Suppressor macrophage treated with lipopolysaccharide for 1 hour (primary cell): ENCODE results near the gene TULP3.

Experiments used
- DNase-seq, 3 donors: peaks; one replicate each; pipeline ENCODE4 v3.0.0-alpha.2; 2020 to 2022

The TULP3 gene

GRCh38 chr12:2930865-2931264 lies 40.2 kb downstream of the TULP3 start:
- DNase-seq = no peak

DNA sequence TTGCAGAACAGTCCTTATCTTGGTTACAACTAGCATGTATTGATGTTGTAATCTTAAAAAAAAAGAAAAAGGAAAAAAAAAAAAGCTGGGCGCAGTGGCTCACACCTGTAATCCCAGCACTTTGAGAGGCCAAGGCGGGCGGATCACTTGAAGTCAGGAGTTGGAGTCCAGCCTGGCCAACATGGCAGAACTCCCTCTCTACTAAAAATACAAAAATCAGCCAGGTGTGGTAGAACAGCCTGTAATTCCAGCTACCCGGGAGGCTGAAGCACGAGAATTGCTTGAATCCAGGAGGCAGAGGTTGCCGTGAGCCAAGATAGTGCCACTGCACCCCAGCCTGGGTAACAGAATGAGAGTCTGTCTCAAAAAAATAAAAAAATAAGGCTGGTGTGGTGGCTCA lies 42.9 kb downstream of the TULP3 start:
- no peak for DNase-seq

DNA sequence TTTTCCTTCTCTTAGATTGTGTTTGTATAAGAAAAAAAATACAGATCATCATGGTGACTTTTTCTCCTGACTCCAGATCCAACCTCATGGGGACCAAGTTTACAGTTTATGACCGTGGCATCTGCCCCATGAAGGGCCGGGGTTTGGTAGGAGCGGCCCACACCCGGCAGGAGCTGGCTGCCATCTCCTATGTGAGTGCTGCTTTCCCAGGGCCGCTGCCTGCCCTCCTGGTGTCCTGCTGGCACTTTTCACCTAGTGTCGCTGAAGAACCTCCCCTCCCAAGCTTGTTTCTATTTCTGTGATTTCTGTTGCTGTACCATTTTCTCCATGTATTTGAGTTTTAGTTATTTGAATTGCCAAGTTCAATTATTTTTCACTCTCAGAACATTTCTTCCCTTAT lies 43.7 kb downstream of the TULP3 start:
- DNase-seq = no peak

GRCh38 chr12:2936301-2936700 lies 45.6 kb downstream of the TULP3 start:
- no peak for DNase-seq

- DNase-seq = no peak
These were observed 46.8 kb downstream of the TULP3 start for GRCh38 chr12:2937500-2937899.

GRCh38 chr12:2939191-2939590 lies 48.5 kb downstream of the TULP3 start:
- DNase-seq = no peak

GRCh38 chr12:2940564-2940963 lies 49.9 kb downstream of the TULP3 start:
- no peak for DNase-seq

GRCh38 chr12:2941524-2941923 lies 50.8 kb downstream of the TULP3 start:
- DNase-seq = no peak

DNA sequence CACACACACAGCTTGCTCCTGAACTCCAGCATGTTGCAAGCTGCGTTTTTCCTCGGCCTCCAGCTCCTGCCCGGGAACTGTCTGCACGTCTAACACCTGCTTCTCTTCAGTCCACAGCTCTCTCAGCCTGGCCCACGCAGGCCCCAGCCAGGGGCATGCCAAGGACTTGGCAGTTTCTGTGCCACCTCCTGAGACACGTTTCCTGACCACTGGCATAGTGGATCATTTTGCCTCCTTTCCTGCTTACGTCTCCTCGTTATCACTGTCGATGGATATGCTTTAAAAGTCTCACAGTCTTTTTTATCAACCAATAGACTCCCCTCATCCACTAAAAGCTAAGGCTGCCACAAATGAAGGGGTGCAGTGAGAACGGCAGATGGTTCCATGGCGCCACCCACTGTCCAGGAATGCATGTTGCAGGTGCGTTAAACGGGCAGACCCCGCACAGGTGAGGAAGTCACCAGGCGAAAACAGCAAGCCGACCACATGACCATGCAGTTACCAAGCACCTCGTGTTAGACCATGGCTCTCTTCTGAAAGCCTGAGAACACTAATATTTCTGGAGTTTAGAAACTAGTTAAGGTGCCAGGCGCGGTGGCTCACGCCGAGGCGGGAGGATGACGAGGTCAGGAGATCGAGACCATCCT lies 53.8 kb downstream of the TULP3 start:
- DNase-seq = peak; percentile 19 to 36 (median 25)

- no peak for DNase-seq
These were observed 58.7 kb downstream of the TULP3 start for GRCh38 chr12:2949411-2949810.

GRCh38 chr12:2955888-2956287 lies 65.2 kb downstream of the TULP3 start:
- DNase-seq = no peak

DNA sequence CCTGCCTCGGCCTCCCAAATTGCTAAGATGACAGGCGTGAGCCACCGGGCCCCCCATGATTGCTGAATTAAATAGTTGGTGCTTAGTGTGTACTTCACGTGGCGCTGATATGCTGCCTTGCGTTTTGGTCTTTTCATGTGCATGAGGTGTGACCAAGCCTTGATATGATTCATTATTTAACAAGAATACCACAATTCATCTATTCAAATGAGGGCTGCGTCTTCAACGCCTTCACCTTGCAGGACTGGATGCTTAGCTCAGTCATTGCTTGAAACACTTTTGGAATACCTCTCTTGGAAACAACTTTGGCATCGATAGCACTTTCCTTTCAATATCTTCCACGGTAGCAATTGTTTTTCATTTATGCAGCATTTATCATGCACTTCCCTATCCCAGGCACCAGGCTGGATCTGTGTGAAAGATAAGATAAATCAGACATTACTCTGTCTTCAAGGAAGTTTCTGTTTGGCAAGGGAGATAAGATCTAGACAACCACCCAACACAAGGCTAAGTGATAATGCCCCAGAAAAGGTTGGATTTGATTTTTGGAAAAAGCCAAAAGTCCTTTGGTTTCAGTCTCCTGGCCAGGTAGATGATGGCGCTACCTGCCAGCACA lies 67.2 kb downstream of the TULP3 start:
- no peak for DNase-seq

DNA sequence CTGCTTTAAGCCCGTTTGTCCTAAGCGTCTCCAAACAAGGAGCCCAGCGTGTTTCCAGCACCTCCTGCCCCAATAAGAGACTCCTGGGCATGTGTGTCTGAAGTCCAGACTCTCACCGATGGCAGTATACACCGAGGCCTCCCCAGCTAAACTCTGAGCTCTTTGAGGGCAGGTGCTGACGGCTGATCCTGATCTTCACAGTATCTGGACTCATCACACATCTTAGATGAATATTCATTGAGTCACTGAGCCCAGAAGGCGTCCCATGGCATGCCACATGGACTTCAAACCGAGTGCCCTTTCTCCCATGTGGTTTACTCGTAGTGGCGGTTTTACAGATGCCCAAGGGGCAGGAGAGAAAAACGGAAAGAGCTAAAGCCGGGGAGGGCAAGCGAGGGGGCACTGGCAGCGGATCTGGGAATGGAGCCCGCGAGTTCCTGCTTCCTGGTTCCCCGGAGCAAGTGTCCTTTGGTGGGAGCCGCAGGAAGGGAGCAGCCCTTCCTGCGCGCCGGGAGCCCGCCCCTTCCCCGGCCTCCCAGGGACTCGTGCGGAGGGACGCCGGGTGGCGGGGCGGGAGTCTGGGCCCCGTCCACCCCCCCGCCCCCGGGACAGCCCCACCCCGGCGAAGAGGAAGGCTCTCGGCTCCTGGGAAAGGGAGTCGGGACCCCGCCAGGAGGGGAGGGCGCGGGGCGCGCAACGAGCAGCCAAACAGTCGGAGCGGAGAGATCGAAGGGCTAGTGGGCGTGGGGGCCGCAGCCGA lies 67.9 kb downstream of the TULP3 start:
- DNase-seq = peak in 1 of 3 donors; percentile 10

GRCh38 chr12:2959192-2959504 lies 68.5 kb downstream of the TULP3 start, which contains the start of gene TEAD4:
Gene TEAD4, plus strand, starts transcription at chr12:2959397.
- DNase-seq = peak in 2 of 3 donors; percentile 19 to 62

GRCh38 chr12:2959505-2960389 lies 69.1 kb downstream of the TULP3 start:
- peak in 2 of 3 donors; percentile 9 to 44 for DNase-seq

GRCh38 chr12:2960390-2960956 lies 69.8 kb downstream of the TULP3 start:
- no peak for DNase-seq

- no peak for DNase-seq
These were observed 70.4 kb downstream of the TULP3 start for GRCh38 chr12:2960996-2961616.

DNA sequence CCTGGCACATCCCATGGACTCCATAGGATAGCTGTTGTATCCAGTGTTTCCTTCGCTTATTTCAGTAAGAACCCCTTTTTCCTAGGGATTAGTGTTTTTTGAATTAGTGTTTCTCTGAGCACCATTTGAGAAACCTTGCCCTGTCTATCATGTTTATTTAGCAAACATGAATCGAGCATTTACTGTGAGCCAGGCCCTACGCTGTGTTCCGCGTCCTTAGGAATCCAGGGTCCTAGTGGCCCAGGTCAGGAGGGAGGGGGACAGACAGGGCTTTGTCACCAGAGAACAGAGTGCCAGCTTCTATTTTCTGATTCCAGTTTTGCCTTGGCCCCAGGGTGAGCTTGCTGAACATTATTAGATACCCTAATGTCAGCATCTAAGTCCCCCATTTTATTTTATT lies 71.0 kb downstream of the TULP3 start:
- DNase-seq = no peak

DNA sequence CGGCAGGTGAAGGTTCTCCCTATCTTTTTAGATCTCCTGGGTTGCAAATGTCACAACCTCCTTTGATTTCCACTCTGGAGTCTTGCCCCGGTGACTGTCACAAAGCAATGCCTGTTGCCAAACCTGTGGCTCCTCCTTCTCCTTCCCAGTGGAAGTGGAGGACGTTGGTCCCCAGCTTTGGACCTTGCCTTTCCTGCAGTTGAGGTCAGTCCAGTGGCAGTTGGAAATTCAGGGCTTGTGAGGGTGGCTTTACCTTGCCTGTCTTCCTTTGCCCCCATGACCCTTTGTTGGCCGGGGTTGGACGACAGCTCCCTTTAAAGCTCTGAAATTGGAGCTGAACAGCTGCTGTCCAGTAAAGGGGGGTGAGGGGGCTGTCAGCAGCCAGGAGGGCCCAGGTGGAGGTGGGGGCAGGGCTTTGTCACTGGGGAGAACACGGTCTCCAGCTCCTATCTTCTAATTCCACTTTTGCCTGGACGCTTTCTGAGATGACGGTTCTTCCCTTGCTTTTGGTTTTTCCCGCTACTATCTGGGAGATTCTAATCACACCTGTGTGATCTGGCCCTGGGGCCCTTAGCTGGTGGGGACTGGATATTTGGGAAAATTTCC lies 72.6 kb downstream of the TULP3 start:
- DNase-seq = no peak

DNA sequence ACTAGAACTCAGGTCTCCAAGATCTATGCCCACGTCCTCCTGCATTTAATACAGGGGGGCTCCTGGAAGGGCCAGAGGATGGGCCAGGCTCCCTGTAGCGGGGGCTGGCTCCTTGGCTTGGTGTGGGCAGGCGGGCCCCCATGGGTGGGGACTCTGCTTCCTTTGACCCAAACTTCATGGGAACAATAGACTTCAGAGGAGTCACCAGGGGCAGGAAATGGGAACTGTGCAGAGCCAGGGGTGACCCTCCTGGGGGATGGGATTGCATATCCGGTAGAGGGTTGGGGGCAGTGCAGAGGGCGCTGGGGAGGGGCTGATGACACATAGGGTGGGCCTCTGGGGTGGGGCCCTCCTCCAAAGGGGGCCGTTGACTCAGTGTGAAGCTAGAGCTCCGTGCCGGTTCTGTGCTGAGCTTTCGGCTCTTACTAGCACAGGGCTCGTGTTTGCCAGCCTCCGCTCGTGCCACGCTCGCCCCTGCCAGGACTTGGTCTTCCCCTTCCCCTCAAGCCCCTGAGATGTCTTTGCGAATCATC lies 73.1 kb downstream of the TULP3 start:
- no peak for DNase-seq

DNA sequence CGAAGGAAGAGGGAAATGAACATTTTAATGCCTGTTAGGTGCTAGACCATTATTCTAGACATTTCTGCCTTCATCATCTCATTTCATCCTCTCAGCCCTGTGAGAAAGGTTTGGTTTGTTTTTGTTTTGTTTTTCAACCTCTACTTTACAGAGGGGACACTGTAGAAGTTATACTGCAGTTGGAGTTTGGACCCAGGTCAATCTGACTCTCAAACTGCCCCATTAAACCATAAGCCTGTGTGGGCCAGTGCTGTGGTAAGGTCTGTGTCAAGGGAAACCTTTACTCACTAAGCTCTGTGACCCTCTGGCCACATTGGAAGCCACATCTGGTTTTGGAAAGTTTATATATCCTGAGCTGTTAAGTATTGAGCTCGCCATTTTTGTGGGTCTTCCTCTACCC lies 77.0 kb downstream of the TULP3 start:
- no peak for DNase-seq

- no peak for DNase-seq
These were observed 80.1 kb downstream of the TULP3 start for GRCh38 chr12:2970744-2971143.
